Epithelial cell of esophagus (primary cell): Measurements from ENCODE around the gene NR1H2.

Experiments used
- DNase-seq: peaks from one replicate; pipeline ENCODE4 v3.0.0; 2010; ENCODE audit warnings: low read depth
- H3K4me3 ChIP-seq: 2 replicates; pipeline ENCODE4 v1.5.1; 2011; ENCODE audit warnings: mild to moderate bottlenecking, low read length, control low read depth
- TF ChIP-seq, protein P1 (sequence below): IDR thresholded peaks from 2 replicates; pipeline ENCODE4 v1.5.1; 2011; ENCODE audit warnings: low read depth, mild to moderate bottlenecking, low read length, control low read depth, inconsistent platforms; ENCODE audit not compliant: insufficient read depth; ENCODE audit errors: missing control alignments

Gene NR1H2

DNA sequence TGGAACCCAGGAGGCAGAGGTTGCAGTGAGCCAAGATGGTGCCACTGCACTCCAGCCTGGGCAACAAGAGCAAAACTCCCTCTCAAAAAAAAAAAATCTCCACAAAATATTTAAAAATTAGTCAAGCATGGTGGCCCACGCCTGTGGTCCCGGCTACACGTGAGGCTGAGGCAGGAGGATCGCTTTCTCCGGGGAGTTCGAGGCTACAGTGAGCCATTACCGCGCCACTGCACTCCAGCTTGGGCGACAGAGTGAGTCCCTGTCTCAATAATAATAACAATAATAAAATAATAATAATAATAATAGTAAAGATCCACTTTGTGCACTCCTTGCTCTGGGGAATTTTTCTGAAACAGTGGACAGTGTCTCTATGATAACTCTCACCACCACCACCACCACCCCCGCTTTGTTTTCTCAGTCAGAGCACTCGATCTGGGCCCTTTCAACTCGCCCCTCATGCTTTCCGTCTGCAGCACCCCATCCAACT lies 19.5 kb upstream of the NR1H2 start:
- no peak for DNase-seq
- TF ChIP-seq, protein P1, sequence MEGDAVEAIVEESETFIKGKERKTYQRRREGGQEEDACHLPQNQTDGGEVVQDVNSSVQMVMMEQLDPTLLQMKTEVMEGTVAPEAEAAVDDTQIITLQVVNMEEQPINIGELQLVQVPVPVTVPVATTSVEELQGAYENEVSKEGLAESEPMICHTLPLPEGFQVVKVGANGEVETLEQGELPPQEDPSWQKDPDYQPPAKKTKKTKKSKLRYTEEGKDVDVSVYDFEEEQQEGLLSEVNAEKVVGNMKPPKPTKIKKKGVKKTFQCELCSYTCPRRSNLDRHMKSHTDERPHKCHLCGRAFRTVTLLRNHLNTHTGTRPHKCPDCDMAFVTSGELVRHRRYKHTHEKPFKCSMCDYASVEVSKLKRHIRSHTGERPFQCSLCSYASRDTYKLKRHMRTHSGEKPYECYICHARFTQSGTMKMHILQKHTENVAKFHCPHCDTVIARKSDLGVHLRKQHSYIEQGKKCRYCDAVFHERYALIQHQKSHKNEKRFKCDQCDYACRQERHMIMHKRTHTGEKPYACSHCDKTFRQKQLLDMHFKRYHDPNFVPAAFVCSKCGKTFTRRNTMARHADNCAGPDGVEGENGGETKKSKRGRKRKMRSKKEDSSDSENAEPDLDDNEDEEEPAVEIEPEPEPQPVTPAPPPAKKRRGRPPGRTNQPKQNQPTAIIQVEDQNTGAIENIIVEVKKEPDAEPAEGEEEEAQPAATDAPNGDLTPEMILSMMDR = no peak
- no peak overlapping the region for H3K4me3 ChIP-seq

DNA sequence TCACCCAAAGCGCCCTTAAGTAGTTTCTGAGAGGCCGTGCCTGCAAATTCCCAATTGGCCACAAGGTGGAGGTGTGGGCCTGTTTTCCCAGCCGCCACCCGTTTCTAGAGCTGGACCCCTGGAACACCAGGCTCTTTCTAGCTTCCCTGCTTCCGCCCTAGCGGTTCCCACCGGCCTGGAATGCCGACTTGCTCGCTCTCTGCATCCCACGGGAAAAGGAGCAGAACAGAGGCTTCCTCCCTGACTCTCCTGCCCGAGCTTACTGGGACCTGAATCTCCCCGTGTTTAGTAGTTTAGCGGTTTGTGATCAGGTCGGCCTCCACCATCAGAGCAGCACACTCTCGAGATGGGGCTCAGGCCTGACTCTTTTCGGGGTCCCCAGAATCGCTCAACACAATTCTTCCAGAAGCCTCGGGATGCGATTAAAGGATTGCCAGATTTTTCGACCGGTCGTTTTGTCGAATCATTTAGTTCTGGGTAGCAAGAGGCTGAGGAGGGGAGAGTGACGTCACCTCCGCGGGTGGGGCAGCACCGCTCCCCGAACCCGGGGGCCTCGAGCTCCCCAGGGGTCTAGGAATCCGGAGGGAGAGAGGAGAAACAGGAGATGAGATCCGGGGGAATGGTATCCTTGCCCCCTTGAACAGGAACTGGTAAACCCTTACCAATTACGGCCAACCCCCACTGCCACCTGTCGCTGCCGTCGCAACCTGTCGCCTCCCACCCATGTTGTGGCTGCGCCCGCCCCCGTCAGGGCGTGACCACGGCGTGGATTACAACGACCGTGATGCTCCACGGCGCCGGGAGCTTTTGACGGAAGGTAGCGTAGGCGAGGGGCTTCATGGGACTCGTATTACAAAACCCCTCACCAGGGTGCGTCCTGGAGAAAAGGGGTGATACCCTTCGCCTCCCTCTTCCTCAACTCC lies 18.8 kb upstream of the NR1H2 start:
- TF ChIP-seq, protein P1 = peak; percentile 79
- peak overlapping the region; percentile 25 for H3K4me3 ChIP-seq
- peak; percentile 46 for DNase-seq

DNA sequence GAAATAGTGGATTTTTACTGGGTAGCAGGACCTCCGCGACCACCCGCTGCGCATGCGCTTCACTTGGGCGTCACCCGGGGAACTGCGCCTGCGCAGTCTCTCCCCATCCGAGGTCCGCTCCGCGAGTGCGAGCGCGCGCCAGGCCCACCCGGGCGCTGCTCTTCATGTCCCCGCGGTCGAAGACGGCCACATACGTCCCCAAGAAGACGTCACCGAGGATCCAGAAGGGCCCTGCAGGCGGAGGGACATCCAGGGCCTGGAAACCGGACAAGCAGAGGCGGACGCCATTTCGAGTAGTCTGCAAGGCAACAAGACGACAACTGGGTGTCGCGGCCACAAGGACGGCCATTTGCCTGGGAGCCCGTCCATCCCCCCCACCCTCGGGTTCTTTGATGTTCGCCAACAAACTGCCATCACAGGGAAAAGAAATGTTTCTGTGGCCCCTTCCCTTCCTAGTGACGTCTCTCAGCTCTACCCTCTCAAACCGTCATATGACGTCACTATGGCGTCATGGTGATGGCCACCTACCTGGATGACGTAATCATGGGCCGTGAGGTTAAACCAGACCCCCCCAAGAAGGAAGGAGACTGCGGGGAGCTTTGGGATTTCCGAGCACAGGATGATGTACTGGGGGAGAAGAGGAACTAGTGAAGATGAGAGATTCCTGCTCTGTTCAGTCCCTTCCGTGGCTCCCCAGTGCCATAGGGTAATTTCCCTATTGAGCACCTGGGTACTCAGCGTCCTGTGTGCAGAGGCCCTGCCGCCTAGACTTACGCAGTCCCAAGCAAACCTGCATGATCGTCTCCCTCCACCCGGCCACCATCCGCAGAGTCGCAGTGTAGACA lies 17.6 kb upstream of the NR1H2 start:
- no peak for DNase-seq
- TF ChIP-seq, protein P1 = no peak
- H3K4me3 ChIP-seq = peak overlapping the region; percentile 37

DNA sequence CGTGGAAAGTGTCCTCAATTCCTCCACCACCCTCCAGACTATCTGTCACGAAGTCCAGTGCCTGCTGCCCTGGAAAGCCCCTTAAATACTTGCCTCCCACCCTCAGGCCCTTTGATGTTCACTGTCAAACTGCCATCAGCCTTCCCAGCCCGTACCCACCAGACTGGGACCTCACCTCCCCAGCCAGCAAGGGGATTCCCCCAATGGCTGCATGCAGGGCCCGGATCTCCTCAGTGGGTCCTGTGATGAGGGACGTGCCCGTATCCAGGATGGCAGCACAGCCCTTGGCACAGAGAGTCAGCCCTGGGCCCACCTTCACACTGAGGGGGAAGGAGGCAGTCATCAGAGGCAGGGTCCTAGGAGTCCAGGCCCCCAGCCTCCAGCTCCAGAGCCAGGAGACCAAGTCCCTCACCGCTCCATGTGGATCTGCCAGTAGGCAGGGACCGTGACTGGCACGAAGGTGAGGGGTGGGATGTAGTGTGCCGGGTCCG lies 16.9 kb upstream of the NR1H2 start:
- TF ChIP-seq, protein P1 = no peak
- H3K4me3 ChIP-seq = no peak overlapping the region
- no peak for DNase-seq

DNA sequence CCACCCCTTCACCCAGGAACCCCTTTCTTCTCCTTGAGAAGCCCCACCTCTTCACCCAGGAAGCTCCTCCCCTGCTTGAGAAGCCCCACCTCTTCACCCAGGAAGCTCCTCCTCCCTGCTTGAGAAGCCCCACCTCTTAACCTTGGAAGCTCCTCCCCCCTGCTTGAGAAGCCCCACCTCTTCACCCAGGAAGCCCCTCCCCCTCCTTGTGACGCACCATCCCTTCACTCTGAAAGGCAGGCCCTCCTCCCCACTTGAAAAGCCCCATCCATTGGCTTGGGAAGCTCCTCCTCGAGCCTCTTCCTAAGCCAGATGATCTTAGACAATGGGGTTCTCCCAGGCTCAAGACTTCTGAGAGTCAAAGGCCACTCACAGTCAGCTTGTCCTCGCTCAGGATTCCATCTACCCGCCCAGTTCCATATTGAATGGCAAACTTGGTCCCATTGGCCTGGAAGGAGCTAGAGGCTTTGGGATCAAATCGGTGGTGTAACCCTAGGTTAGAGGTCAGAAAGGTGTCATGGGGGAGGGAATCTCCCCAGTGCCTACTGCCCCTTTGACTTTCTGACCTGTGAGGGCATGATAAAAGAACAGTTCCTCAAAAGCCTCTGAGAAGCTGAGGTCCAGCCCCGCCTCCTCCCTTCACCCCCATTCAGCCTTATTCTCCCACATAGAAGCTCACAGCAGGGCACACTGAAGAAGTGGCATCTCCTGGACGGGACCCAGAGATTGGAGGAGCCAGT lies 14.8 kb upstream of the NR1H2 start:
- no peak for DNase-seq
- H3K4me3 ChIP-seq = no peak overlapping the region
- TF ChIP-seq, protein P1 = no peak

DNA sequence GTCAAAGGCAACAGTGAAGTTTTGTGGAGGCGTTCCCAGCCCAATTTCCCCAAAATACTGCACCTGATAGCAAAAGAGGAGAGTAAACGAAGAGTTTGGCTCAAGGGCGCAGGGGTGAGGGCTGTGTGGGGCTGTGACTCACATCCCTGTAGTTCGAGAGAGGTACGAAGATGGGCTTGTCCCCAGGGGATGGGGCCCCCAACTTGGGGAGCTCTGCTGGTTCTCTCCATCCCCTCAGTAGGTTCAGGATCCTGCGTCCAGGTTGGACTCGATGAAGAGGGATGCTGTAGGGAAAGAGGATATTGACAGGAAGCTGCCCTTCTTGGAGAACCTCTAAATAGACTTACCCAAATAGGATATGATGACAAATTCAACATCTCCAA lies 14.2 kb upstream of the NR1H2 start:
- TF ChIP-seq, protein P1 = no peak

More for the DNA sequence above, 14.2 kb upstream of the NR1H2 start:
- DNase-seq = no peak
- no peak overlapping the region for H3K4me3 ChIP-seq
